Erythroblast (primary cell): ENCODE measurements around the gene ZBTB17.

Source experiments
- GATA1 ChIP-seq: IDR thresholded peaks from 2 replicates; pipeline ENCODE4 v1.6.1; 2011; ENCODE audit warnings: low read depth, mild to moderate bottlenecking, control low read depth, low read length, moderate library complexity
- POLR2A ChIP-seq: IDR thresholded peaks from 2 replicates; pipeline ENCODE4 v1.6.1; 2011; ENCODE audit warnings: mild to moderate bottlenecking, low read length

GRCh38 chr1:15947382-15948090 lies 28.4 kb downstream of the ZBTB17 start:
- no peak for TF ChIP-seq POLR2A
- TF ChIP-seq GATA1: no peak
